Muscle of arm (tissue), 12 donors: ENCODE measurements around the gene EDN1. TPM values are rescaled to one million over a fixed set of nuclear protein-coding genes. Genes with fewer than 3 reads are reported as not detected.
"Not testable (repeated sequence)": the region's sequence is repeated elsewhere in the genome, so short reads cannot be mapped to it uniquely, and the experiment has no call there.

Source experiments
- DNase-seq: peaks from one replicate; pipeline ENCODE4 v3.0.0-alpha.2; 2013
- polyA plus RNA-seq, 12 donors: library from polyadenylated mRNA; unstranded; fragments of 120-200 nt; gene quantifications; one replicate each; pipeline ENCODE4 v1.2.1, GENCODE V29; 2013; ENCODE audit not compliant: insufficient read length in 12 of 12

EDN1 gene
- polyA plus RNA-seq, 12 donors = 1.6 to 13.8 (median 3.8) TPM; not detected in 1

DNA sequence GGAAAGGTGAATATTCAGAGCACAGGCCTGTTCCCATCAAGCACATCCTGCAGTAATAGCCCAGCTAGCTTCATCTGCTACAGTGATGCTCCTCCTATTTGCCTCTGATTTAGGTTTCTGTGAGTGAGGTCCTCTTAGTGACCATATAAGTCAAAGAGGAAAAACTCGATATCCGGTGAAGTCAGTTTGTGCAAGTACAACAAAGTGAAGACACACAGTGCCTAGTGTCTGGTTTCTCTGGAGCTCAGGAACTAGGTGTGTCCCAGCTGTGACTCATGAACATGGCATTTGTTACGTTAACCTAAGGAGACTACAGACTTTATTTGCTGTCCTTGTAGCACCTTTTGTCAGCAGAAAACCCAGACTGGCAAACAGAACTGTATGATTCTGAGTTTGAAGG, 33.9 kb downstream of the EDN1 start:
- DNase-seq = no peak

DNA sequence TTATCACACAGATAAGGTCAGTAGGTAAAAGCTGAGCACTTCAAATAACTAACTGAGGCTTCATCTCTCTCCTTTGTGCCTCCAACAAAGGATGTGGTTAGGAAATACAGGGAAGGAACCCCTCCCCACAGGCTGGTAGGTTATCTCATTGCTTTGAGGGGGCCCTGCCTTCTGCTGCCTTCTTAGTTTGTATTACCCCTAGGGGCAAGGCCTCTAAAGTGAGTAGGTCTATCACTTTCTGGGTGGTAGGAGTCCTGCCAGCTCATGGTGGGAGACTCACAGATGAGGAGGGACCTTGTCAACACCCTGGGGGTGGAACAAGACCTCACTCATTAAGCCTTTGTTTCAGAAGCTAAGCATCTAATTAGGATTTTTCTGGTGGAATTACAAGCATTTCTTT, 34.6 kb downstream of the EDN1 start:
- no peak for DNase-seq

DNA sequence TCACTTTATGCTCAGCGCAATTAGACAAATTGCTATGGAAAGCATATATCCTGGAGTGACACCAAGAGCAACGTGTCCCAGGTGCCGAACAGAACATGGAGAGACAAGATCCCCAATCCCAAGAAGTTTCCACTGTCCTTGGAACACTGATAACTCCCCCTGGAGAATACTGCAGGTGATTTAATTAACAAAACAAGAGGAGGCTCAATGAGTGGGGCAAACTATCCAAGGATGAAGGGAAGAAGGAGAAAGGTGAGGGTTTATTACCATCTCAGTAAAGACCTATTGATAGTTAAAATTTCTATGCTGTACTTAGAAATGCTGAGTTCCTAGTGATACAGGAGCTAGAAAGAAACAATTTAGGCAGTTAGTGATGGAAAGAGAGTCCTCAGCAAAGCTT, 35.7 kb downstream of the EDN1 start:
- no peak for DNase-seq

DNA sequence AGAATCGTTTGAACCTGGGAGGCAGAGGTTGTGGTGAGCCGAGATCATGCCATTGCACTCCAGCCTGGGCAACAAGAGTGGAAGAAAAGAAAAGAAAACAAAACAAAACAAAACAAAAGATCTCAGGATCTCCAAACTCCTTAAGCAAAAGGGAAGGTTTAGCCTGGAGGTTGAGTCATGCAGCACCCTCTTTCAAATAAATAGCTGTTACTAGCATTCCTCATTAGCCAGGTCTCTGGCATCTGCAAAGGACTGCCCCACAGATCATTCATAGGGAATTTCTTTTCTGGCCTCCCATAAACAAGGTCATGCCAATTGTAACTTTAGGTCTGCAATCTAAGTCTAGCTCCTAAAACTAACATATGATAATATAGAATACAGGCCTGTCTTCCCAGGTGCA, 37.2 kb downstream of the EDN1 start:
- DNase-seq = no peak

DNA sequence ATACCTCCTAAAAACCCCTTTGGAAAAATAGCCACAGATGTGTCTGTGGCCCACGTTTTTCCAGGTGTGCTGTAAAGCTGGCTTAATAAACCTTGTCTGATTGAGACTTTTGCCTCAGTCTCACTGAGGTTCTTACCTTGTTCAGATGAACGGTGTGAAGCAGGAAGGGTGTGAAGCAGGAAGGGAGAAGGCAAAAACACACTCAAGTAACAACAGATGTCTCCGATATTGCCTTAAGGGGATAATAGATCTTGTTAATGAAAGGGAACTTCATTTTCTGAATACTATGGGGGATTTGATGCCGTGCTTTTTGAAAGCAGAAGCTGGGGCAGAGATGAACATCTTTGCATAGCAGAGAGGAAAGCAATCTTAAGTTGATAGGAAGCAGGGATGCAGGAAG, 37.8 kb downstream of the EDN1 start:
- DNase-seq = no peak

DNA sequence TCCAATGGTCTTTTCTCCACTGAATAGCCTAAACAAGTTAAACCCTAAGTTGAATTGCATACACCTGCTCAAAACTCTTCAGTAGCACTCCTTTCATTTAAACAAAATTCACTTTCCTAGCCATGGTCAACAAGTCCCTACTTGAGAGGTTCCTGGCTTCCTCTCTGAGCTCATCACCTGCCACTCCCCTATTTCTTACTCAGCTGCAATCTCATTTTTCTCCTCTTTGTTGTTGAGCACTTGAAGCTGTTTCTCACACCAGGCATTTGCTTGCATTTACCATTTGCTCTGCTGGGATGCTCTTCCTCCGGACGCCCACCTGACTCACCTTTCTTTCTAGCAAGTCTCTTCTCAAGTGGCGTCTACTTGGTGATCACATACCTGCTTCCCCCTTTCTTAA, 38.5 kb downstream of the EDN1 start:
- no peak for DNase-seq

DNA sequence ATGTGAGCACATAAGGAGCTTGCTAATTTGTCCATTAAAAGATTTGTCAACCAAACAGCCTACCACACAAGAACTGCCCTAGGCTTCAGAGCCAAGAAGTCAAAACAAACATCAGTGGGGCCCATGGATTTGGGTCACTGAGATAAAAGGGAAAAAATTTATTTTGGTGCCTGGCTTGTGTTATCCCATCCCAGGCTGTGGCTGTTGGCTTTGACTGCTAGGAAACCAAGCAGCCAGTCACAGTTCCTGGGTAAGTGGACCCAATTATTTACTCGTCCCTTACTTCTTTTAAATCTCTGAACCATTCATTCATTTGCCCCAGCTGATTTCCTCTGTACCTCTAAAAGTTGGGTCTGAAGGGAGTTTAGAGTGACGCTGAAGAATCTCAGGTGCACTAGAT, 41.3 kb downstream of the EDN1 start:
- no peak for DNase-seq

DNA sequence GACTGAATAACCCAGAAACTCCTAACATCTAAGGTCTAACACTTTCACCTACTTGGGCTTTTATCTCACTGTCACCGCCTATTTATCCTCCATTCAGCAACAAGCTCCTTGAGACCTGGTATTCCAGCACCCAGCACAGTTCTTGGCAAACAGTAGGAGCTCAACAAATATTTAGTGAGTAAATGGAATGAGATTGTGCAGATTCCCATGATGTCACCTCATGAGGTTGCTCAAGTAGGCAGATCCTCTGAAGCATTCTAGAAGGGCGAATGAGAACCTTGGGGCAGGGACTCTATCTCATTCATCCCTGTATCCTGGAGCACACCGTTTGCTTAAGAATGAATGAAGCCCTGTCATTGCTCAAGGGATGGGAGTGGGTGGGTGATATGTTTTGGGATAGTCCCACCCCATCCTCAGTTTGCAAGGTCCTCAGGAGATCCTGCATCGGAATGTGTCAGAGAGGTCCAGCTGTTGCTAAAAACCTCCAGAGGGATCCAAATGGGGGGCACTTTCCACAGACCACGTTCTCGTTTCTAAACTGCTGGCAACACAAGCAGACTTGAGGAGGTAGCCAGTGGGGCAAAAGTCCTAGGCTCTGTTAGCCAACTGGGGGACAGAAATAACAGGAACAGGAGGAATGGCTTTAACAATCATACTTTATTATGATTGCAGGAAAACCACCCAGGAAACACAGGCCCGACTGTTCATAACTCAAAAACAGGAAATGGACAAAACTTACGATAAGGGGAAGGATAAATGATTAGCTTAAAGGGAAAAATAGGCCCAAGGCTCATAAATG, 42.0 kb downstream of the EDN1 start:
- DNase-seq = no peak

DNA sequence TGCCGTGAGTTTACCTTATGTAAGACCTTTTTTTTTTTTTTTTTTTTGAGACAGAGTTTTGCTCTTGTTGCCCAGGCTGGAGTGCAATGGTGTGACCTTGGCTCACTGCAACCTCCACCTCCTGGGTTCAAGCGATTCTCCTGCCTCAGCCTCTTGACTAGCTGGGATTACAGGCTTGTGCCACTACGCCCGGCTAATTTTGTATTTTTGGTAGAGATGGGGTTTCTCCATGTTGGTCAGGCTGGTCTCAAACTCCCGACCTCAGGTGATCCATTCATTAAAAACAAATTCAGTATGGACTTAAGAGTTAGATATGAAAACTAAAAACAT, 42.6 kb downstream of the EDN1 start:
- not testable (repeated sequence) for DNase-seq

DNA sequence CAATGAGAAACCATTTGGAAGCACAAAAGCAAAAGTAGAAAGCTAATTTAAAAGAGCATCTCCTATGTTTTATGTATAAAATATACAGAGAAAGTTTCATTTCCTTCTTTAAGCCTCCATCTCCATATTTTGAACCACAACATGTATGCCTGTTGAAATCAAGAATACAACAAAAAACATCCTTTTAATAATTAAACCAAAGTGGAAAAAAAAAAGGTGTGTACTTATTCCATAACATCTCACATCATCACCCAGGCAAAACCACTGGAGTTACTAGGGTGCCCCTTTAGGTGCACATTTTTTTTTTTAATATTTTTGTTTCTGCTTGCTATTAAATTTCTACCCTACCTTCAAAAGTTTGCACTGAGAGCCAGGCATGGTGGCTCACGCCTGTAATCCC, 43.0 kb downstream of the EDN1 start:
- no peak for DNase-seq

DNA sequence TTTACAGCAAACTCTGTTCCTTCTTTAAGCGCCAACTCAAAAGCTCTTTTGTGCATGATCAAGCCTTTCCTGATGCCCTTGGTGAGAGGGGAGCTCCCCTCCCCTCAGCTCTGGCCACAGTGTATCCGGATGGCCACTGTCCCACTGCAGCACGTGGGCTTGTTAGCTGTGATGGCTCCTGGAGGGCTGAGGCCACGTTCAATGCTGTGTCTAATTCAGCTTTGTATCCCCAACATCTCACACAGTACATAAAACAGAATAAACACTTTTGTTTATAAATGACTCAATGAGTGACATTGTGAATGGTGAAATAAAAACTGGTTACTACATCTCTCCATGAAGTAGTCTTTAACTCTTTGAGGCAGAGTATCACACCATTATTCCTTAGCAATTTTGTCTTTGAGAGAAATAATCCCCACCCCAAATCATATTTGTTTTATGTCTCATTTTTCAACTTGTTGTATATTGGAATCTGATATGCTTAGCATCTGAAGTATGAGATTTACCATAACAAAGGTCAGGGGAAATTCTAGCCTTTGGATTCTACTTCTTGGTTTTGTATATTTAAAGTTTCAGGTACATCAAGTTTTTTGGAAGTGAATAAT, 44.5 kb downstream of the EDN1 start:
- no peak for DNase-seq

DNA sequence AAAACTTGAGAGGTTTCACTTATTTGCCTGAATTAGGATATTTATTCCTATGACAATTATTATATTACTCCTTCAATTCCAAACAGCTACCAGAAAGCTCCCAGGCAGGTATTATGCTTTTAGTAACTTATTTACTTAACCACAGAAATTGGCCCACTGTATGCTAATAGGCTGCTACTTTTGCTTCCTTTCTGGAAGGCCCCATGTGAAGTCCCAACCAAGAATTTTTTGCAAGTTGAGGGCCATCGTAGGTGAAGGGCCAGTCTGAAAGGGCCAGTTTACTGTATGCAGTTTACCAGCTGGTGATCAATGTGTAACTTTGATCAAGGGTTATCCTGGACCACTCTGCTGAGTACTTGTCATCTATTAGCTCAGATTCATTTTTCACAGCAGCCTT, 45.0 kb downstream of the EDN1 start:
- no peak for DNase-seq

DNA sequence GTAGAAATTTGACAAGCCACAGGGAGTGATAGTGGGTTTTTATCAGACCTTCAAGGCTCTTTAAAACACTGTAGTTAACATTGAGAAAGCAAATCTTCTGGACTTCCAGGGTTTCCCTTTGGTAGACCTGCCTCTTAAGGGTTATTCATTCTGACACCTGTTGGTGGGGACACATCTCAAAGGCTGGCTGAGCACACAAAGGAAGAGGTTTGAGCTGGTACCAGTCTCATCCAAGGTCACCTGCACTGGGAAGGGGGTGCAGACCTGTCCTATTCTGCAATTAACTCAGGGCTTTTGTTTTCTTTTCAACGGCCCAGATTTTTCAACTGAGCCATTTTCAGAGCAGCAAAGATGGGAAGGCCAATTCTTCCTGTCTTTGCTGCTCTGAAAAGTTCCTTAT, 45.6 kb downstream of the EDN1 start:
- no peak for DNase-seq

DNA sequence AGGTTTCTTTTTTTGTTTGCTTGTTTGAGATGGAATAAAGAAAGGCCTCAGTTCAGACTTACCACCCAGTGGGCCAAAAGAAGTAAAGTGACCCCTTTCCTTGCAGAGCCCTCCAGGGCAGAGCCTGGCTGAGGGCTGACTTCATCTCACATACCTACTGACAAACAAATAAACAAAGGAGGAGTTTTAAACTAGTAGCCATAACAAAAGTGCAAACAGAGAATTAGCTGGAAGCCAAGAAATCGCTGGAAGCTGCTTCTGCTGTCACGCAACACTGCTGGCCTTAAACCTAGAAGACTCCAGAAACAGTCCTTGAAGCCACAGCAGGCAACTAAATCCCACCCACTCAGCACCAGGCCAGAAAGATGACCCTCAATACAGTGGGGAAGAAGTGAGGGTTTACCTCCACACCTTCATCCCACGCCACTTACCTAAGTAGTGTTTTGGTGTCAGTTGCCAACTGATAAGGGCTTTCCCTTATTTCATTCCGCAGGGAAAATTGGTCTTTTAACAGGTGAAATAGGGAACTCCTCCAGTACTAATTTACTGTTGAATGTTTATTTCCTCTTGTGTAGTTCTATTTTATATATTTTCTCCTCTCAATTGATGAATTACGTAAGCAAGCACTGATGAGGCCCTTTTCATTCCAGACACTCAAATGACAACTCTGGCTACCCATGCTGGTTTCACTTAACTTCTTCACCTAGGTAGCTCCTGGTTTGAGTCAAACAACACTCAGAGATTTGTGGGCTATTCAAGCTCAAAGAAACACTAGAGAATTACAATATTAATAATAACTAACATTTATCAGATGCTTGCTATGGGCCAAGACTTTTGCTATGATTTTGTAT, 46.2 kb downstream of the EDN1 start:
- no peak for DNase-seq

DNA sequence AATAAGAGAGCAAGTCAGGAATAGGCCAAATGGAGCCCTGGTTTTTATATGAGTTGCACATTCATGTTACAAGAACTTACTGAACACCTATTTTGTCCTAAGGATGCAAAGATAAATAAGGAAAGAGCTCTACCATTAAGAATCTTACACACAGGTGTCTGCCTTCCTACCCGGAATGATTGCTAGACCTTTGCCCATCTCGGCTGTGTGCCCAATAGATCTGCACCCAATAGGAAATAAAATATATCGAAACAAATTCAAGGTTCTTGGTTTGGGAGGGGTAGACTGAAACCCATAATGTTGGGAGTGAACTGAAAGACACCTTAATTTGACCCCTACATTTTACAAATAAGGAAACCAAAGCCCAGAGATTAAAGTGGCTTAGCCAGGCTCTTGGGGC, 48.9 kb downstream of the EDN1 start:
- DNase-seq = no peak

DNA sequence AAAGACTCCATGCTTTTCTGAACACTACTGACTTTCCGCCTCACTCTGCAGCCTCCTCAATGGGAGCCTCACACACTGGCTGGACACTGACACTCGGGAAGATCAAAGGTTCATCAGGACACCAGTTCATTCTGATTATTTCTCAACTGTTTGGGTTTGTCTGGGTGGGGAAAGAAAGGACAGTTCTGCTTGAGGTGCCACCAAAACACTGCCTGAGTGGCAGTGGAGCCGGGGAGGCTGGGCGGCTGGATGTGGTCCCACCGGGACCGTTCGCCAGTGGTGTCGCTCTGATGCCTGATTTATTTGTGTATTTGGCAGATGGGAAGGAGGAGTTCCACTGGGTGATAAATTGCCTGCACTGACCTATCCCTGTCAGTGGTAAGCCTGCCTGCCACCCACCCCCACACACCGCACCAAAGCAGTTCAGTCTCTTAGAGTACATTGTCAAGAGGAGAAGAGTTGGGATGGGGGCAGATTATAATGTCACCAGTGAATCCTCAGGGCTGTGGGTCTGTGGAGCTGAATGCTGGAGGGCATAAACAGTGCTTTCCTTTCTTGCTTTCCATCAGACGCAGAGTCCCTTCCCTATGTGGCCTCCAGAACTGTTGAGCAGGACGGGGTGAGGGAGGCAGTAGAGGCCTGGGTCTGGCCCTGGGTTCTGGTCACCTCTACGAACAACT, 49.8 kb downstream of the EDN1 start:
- no peak for DNase-seq

DNA sequence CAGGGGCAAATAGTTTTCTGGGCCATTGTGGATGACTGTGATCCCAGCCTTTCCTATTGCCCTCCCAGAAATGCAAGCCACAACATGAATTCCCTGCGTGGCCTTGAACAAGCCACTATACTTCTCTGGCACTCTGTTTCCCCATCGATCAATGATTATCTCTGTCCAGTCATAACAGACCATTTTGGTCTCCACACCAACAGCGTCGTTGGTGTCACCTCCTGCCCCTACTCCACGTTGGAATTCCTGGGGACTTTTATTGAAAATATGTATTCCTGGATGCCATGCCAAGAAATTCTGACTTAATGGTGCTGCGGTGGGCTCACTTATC, 50.3 kb downstream of the EDN1 start:
- no peak for DNase-seq

DNA sequence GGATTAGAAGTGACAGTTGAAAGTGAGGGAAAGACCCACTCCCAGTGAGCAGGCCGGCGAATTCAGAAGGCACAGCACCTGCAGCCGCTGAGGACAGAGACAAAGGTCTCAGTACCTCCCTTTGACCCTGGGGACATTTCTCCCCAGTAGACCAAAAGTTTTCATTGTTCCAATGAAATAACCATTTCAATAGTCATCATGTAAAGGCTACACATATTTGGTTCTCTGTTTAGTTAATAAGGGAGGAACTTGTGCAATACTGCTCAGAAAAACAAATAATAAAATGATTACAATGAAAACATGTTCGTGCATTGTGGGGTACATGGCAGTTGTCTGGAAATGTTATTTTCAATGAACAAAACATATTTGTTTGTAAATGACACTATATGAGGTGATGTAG, 52.5 kb downstream of the EDN1 start:
- no peak for DNase-seq

DNA sequence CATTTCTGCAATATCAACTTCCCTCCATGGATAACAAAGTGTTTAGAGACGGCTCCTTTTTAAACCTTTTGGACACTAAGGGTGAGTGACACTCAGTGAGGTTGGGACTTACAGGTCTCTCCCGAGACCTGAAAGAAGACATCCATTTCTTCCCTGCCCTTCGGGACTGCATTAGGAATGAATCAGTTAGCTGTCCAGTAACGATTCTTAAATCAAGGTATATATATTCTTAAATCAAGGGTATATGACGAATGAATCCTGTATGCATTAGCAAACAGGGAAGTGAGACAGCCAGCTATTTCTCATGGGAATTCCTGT, 52.9 kb downstream of the EDN1 start:
- DNase-seq = no peak

DNA sequence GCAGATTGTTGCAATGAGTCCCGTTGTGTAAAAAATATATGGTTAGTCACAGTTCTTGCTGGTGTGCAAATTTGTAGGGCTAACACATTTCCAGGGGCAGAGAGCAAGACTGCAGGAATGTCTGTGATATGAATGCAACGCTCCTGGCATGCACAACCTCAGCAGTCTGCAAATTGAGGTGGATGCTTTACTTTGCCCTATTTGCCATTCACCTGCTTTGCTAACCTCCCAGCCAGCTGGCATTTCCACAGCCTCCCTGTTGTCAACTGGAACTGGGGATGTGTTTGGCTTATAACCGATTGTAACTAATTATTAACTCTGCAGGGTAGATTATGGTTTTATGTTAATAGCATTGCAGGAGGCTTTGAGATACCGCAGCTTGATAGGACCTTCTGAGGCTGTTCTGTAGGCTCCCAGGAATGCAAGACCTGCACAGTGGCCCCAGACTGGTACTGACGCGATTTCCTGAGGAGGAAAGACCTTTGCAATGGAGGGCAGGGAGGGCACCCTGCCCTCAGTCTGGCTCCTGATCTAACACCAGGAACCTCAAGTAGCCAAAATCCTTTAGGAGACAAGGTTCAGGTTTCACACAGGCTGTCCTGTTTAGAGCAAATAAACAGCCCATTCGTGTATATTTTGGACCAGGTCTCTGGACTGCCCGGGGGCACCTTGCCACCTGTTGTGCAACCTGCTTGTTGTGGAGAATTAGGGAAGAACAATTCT, 53.4 kb downstream of the EDN1 start:
- DNase-seq = no peak

DNA sequence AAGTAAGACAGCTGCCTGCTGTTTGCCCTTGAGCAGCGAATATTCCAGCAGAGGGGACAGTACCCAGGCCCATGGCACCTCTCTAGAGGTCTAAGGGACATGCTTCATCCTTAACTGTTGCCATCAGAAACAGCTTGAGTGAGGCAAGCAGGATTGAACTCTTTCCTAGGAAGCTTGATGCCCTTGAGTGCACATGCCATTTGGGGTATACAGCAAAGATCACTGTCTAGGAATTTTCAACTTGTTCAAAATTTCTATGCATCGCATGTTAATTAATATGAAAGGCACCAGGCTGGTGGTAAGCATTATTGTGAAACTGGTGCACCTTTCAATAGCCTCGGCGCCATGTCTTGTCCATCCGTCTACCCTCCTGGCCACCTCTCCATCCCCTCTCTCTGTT, 54.1 kb downstream of the EDN1 start:
- DNase-seq = no peak
